ENCODE measurements around the gene VWA8.
"Not testable (repeated sequence)": the region's sequence is repeated elsewhere in the genome, so short reads cannot be mapped to it uniquely, and the experiment has no call there.

Gene VWA8

DNA sequence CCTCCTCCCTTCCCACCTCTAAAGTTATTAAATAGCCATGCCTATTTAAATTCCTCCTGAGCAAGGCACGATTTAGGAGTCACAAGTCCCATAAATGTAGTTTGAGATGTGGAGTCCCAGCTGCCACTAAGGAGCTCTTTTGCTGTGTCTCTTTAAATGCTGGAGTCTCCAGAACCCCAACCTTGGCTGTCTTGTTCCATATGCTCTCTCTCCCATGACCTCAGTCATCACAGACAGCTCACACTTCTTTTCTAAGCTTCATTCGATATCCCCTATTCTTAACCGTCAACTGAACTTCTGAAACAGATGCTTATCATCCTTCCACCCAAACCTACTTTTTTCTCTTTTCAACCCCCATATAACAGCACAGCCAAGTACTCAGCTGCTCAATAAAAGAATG is 197.1 kb downstream of the VWA8 start:
- H3K27ac ChIP-seq: no peak overlapping the region
- DNase-seq (ENCODE audit: low read depth, low spot score): no peak

DNA sequence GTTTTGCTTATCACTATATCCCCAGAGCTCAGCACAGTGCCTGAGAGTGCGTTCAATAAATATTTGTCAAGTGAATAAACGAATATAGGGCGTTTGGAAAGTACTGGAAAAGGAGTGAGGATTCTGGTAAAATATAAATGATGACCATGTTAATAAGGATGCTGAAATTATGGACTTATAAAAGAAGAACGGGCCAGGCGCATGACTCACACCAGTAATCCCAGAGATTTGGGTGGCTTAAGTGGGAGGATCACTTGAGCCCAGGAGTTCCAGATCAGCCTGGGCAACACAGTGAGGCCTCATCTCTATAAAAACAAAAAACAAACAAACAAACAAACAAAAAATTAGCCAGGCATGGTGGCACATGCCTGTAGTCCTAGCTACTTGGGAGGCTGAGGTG is 198.1 kb downstream of the VWA8 start:
- H3K27ac ChIP-seq: no peak overlapping the region
- DNase-seq (ENCODE audit: low read depth, low spot score): no peak

DNA sequence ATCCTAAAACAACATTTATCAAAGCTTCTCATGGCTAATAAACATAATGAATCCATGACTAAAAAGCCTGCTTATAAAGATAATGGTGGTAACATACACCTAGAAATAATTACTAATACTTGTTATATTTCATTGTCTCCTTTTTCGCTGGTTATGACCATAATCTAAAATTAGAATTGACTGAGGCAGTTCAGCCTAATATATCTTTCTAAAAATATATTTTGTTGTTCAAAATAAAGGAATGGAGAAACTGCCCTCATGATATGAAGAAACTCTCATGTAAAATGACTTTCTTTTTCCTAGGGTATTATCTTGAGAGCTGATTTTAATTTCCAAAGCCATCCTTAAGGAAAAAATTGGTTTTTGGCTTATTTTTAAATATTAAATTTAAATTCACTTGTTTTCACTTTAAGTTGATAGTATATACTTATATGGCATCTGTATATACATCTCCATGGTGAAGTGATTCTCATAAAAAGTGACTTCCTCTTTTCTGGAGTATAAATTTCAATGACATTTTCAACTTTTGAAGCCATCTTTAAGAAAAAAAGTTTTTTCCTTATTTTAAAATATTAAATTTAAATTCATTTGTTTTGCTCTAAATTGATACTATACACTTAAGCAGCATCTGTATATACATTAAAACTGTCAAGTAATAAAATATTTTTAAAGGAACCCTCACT is 204.6 kb downstream of the VWA8 start:
- DNase-seq (ENCODE audit: low read depth, low spot score): no peak

DNA sequence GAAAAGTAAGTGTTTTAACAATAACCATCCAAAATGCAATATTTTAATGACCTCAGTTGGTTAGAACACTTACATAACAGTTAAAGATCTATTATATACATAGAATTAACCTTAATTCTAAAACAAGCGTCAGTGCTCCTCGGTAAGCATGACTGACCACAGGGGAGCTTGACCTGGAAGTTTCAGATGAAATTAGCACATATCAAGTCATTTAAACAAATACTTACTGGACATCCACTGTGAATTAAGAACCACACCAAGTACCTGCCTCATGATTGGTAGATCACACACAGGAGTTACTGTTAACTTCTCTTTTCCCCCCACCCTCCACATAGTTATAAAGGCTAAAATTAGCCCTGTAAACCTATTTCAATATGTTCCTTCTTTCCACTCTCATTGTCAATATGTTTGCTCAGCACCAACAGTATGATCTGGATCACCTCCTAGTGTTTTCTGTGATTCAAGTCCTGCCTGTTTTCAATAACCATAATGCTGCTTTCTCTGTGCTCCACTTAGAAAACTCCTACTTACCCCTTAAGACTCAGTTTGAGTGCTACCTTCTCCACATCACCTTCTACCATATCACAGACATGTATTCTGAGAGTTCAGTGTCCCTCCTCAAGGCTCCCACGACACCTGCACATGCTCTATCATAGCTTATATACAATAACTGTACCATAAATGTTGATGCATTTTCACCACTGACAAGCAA is 209.0 kb downstream of the VWA8 start:
- no peak overlapping the region for H3K27ac ChIP-seq
- DNase-seq (ENCODE audit: low read depth, low spot score): no peak

More for the DNA sequence above, 204.6 kb downstream of the VWA8 start:
- no peak overlapping the region for H3K27ac ChIP-seq

DNA sequence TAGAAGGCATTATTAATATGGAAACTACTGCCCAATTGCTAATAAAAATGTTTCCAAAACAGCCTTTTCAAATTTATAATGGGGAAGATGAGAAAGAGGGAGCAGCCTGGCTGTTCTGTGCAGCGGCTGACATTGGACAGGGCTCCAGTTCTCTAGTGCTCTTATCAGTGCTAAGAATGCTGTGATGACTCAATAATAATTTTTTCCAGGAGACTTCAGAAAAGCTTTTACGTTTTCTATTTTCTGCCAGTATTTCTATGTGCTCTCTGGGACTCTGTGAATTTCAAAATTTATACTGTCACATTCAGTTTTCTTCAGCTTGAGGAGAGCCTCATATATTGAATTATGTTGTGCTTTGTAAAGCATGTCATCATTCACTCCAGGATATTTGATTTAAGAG is 209.6 kb downstream of the VWA8 start:
- no peak overlapping the region for H3K27ac ChIP-seq
- DNase-seq (ENCODE audit: low read depth, low spot score): no peak

DNA sequence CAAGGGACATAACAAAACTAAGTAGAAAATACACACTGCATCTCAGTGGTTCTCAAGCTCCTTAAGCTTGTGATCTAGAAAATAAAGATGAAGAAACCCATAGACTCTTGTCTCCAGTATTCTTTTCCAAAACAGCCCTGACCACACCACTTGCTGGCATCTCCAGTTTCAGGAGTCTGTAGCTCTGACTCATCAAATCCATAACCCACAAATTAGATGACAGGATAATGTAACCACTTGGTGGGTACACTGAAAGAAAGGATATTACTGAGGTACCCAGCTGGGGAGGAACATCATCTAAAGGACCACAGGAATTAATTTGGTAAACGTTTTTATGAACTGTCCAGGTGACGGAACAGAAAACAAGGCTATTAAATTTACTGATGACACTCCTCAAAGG is 214.7 kb downstream of the VWA8 start:
- peak; percentile 2 for DNase-seq (ENCODE audit: low read depth, low spot score)
- H3K27ac ChIP-seq: no peak overlapping the region

DNA sequence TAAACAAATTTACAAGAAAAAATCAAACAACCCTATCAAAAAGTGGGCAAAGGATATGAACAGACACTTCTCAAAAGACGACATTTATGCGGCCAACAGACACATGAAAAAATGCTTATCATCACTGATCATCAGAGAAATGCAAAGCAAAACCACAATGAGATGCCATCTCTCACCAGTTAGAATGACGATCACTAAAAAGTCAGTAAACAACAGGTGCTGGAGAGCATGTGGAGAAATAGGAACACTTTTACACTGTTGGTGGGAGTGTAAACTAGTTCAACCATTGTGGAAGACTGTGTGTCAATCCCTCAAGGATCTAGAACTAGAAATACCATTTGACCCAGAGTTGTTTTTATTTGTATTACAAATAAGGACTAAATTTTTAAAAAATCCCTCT is 215.4 kb downstream of the VWA8 start:
- DNase-seq (ENCODE audit: low read depth, low spot score); H3K27ac ChIP-seq: not testable (repeated sequence)

DNA sequence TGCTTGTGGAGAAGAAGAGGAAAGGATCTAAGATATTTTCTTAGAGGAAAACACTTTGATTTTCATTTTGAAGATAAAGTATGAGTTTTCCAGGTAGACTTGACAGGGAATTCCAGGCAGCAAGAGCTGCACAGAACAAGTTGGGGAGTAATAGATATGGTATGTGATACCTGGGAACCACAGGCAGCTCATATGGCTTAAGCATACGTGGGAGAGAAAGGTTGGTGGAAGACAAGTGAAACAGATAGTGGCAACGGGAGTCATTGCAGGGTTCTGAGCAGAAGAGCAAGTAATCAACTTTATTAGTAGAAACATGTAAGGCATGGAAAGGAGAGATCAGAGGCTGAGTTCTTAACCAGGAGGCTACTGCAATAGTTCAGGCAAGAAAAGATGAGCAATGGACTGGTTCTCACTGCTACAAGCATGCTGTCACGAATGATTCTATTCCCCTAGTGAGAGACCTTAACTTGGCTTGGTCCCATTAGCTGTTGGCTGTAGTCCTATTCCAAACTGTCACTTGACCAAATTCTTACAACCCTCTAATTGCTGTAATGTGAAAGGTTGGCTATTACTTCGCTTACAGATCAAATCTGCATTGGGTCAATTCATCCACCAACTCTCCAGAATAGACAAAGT is 217.9 kb downstream of the VWA8 start:
- DNase-seq (ENCODE audit: low read depth, low spot score): peak; percentile 43
- no peak overlapping the region for H3K27ac ChIP-seq

DNA sequence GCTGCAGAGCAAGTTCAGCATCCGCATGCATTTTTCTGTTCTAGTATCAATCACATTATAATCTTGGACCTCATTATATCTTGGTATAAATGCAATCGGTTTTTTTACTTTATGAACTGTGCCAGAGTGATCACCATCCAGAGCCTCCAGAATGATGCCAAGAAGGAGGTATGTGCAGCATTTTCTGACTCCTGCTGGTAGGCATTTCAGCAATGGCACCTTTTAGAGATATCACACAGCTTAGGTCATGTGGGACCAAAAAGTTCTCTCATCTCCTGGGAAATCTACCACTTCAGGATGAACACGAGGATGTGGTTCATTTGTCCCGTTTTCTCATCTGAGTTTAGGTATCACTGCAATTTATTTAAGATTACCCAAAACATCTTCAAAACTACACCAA is 220.4 kb downstream of the VWA8 start:
- no peak overlapping the region for H3K27ac ChIP-seq
- DNase-seq (ENCODE audit: low read depth, low spot score): no peak

DNA sequence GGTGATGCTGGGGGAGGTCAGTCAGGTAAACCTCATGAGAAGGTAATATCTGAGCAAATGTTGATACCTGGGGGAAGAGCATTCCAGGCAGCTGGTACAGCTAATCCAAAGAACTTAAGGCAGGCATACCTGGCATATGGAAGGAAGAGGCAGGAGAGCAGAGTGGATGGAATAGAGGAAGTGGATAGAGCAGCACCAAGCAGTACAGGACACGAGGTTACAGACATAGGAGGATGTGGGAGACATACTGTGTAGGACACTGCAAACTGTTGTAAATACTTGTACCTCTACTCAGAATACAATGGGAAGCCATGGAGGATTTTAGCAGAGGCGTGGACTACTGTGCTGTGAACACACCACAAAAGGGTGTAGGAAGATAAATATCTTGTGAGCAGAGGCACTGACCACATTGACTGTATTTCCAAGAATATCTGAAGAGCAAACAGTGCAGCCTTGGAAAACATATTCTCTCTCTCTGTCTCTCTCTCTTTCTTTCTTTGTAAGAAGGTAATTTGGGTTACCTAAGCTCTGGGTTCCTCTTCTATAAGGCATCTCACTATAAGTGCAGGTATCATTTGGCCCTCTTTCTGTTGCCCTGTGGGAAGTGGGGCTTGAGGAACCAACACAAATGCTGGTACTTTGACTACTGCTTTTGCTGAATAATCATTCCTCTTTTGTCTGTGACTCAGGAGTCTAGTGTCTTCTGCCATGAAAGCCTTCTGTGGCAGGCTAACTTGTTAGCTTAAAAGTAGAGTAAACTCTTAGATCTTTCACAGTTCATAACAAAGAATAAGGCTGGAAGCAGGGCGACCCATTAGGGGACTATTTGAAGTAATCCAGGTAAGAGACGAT is 238.0 kb downstream of the VWA8 start:
- DNase-seq (ENCODE audit: low read depth, low spot score): no peak
- no peak overlapping the region for H3K27ac ChIP-seq

DNA sequence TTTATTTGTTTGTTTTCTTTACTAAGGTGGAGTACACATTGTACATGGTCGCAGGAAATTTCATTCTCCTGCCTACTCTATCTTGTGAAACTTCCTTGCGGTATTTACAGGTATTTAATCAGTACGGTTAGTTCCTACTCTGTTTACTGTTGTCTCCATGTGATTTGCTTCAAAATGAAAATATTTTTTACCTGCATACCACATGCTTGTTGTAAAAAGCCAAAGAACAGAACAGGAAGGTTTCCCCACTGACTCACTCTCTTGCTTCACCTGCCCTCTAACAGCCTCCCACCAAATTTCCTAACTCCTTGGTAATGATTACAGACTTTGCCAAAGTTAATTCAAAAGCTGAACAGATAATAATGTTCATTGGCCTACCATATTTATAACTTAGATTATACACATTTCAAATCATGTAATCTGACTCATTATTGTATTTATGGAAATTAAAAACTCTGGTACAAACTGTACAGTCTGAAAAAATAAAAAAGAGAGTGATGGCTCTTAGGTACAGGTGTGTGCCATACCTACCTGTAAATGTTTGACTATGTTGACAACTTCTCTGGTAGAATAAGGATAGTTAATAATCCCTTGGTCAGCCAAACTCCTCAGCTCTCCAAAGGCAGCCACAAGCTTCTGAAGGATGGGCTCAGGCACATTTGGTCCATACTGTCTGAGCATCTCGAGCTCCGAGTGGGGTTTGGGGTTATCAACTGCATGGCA is 239.9 kb downstream of the VWA8 start:
- DNase-seq (ENCODE audit: low read depth, low spot score): peak; percentile 39
- peak overlapping the region; percentile 47 for H3K27ac ChIP-seq

DNA sequence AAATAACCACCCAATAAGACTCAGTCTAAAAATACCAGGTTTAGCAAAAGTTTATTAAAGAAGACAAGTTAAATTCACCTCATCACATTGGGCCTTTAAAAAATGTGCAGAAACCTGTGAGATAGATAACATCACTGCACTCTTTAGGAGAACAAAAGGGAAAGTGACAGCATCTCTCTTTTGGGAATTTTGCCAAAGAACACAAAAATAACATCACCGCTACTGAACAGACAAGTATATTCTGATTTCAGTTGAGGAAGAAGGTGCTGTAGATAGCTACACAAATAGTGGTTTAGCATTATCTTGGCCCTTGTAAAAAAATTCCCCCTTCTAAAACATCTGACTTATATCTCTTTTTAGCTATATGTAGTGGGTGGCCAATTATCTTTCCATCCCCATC is 244.7 kb downstream of the VWA8 start:
- H3K27ac ChIP-seq: no peak overlapping the region
- DNase-seq (ENCODE audit: low read depth, low spot score): no peak

DNA sequence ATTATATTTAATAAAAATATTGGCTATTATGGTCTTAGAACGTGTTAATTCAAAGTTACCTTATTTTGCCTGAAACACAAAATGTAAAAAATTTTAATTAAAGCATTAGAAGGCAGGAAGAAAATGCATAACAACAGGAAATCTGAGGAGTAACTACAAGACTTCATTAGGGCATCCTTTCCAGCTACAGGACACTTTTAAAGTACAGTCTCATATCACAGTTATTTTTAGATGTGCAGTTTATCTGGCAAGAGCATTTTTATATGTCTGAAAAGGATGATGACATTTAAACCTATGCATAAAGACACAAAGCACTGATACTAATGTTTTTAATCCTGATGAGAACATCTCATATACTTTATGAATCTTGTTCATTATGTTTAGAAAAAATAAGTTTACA is 247.5 kb downstream of the VWA8 start:
- no peak for DNase-seq (ENCODE audit: low read depth, low spot score)
- no peak overlapping the region for H3K27ac ChIP-seq

DNA sequence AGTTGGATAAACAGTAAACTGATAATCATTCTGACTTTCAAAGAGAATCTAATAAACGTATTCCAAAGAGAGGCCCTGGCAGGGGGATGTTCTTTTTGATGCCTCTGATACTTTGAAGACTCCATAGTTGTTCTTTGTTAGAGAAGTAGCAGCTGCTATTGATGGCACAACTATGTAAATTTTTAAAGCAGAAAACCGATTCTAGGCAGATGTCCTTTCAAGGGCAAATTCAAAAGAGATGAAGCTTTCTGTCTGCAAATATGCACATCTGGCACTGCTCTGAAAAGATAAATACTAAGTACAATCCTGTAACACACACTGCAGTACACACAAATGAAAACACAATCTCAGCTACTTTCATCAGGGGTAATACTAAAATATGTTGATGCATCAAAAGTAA is 250.1 kb downstream of the VWA8 start:
- no peak for DNase-seq (ENCODE audit: low read depth, low spot score)
- H3K27ac ChIP-seq: no peak overlapping the region

DNA sequence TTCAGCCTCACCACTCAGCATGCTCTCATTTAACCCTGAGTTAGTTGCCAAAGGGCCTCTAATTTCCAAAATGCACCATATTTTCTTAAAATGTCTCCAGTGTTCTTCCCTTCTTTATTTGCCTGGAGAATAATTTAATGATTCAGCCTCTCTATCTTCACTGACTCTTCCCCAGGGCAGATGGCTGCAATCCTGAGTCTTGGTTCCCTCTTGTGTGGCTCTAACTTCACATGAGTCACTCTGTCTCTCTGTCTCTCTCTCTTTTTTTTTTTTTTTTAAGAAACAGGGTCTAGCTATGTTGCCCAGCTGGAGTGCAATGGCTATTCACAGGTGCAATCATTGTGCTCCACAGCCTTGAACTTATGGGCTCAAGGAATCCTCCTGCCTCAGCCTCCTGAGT is 251.4 kb downstream of the VWA8 start:
- no peak overlapping the region for H3K27ac ChIP-seq
- DNase-seq (ENCODE audit: low read depth, low spot score): no peak

DNA sequence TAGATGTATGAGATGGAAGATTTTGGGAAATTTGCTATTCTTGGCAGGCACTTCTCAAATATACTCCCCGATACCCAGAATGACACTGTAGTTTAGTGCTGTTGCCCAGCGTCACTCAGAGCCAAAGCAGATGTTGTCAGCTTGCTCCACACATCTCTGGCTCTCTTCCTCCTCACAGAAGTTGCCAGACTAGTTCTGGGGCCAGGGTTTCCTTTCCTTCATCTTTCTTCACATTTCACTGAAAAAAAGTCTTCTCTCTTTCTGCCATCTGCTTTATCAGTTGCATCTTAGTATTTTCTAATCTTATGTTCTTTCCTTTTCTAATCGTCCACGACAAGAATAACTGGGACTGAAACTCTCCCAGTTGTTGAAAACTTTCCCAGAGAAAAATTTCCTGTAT is 252.2 kb downstream of the VWA8 start:
- no peak overlapping the region for H3K27ac ChIP-seq
- DNase-seq (ENCODE audit: low read depth, low spot score): no peak

DNA sequence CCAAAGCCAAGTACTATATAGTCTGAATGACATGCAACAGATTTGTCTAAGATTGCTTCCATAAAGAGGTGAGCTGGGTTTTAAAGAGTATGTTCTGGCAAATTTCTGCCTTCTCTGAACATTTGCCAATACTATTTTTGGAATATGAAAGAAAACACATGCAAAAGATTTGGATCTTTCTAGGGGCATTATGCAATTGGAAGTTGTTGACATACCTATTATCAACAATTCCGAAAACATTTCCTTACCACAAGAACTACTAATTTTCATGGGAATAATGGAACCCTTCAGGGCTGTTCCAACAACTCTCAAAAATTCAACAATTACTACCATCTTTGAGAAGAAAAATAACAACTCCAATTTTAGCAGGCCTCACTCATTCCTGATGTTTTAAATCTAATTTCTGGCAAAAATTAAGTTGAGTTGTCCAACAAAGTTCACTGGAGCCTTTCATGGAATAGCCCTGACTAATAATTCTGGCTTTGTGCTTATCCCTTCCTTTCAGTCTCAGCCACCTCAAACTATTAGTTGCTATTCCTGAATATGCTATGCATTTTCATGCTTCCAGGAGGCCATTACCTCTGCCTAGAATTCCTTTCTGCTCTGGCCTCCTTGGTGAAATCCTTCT is 253.6 kb downstream of the VWA8 start:
- DNase-seq (ENCODE audit: low read depth, low spot score): no peak
- no peak overlapping the region for H3K27ac ChIP-seq

DNA sequence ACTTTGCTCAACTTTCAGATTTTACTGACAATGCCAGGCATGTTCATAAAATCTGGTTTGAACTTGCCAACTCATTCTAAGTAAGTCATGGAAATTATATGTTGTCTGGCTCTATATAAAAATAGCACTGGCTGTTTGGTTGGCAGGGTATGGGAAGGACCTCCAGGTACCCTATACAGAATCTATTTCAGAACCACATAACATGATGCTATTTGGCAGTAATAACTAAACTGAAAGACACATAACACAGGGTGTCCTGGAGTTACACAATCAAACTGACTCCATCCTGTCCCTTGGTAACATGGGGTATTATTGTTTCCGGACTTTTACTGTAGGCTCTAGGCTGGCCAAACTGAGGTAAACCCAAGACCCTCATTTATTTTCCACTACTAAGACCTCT is 254.8 kb downstream of the VWA8 start:
- no peak for DNase-seq (ENCODE audit: low read depth, low spot score)
- H3K27ac ChIP-seq: no peak overlapping the region

DNA sequence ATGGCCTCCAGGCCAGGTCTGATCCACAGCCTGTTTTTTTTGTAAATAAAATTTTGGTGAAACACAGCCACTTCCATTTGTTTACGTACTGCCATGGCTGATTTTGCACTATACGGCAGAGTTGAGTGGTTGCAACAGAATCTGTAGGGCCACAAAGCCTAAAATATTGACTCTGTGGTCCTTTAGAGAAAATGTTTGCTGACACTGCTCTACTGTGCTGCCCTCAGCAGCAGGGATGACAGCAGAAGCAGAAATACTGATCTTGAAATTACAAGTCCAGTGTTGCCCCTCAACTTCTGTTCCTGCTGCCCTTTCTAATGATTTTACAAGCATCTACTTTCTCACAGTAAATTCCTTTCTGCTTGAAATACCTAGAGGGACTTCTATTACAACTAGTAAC is 258.4 kb downstream of the VWA8 start:
- DNase-seq (ENCODE audit: low read depth, low spot score): no peak
- no peak overlapping the region for H3K27ac ChIP-seq

DNA sequence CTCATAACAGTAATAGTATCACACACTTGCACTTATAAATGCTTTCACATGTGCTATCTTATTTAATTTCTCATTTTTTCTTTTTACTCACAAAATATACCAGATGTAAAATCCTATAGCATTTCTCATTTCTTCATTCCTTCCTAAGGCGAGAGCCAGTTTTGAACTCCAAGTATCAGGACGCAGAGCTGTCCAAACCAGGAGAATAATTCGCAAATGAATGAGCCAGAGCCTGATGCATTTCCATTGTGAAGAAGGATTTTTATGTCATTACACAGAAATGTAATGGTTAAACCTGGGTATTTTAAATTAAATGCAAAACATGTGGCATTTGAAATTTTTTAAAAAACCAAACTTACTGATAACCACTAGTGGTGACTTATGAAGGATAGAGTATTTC is 259.2 kb downstream of the VWA8 start:
- DNase-seq (ENCODE audit: low read depth, low spot score): no peak
- H3K27ac ChIP-seq: no peak overlapping the region

Measured in epithelial cell of prostate (primary cell).